PC-3 (cell line): Measurements from ENCODE around the gene DDX47. TPM values are rescaled to one million over a fixed set of nuclear protein-coding genes. Genes with fewer than 3 reads are reported as not detected.

ENCODE experiments used
- ATAC-seq: fragments of 200-7000 bp; cut with Tn5 transposase; 2 replicates; pipeline ENCODE4 v1.9.1; 2020; ENCODE audit warnings: mild to moderate bottlenecking, moderate library complexity
- BruUV-seq: library from RNA; stranded (reverse); fragments of 400-500 nt; replicated peaks from 2 replicates; lab custom pipeline; 2021; lab: Mats Ljungman, UMichigan
- CTCF ChIA-PET: fragments of 300-600 bp; sonication (Branson Sonifier 250); formaldehyde crosslinking; loops from one replicate; lab custom pipeline; 2022; ENCODE audit warnings: antibody characterized with exemption; lab: Charles Lee
- POLR2A ChIA-PET: fragments of 300-600 bp; sonication (Branson Sonifier 250); formaldehyde crosslinking; loops from one replicate; lab custom pipeline; 2022; ENCODE audit warnings: antibody characterized with exemption; ENCODE audit not compliant: unreplicated experiment; lab: Charles Lee
- DNase-seq: peaks from one replicate; pipeline ENCODE4 v3.0.0-alpha.2; 2015
- H2AFZ ChIP-seq: fragments of 300-600 bp; sonication (generic); 2 replicates; pipeline ENCODE4 v1.6.0; 2016; ENCODE audit warnings: antibody characterized with exemption, low read length
- H3F3A ChIP-seq: fragments of 300-600 bp; sonication (generic); one replicate; pipeline ENCODE4 v1.6.0; 2017; ENCODE audit warnings: antibody characterized with exemption, low read length, control low read depth, mild to moderate bottlenecking; ENCODE audit not compliant: unreplicated experiment
- H3K27ac ChIP-seq: fragments of 300-600 bp; sonication (generic); 2 replicates; pipeline ENCODE4 v1.5.1; 2016; ENCODE audit warnings: mild to moderate bottlenecking, low read length
- H3K27me3 ChIP-seq: fragments of 300-600 bp; sonication (generic); 2 replicates; pipeline ENCODE4 v1.6.1; 2016; ENCODE audit warnings: low read length, mixed read lengths
- H3K36me3 ChIP-seq: fragments of 300-600 bp; sonication (generic); 2 replicates; pipeline ENCODE4 v1.6.1; 2016; ENCODE audit warnings: low read depth, mixed run types, low read length, mixed read lengths
- H3K4me1 ChIP-seq: fragments of 300-600 bp; sonication (generic); 2 replicates; pipeline ENCODE4 v1.5.1; 2016; ENCODE audit warnings: low read length; ENCODE audit not compliant: insufficient read depth
- H3K4me2 ChIP-seq: fragments of 300-600 bp; sonication (generic); 2 replicates; pipeline ENCODE4 v1.6.0; 2016; ENCODE audit warnings: low read length
- H3K4me3 ChIP-seq: fragments of 300-600 bp; sonication (generic); 2 replicates; pipeline ENCODE4 v1.5.1; 2016; ENCODE audit warnings: mild to moderate bottlenecking, low read length, mixed read lengths
- H3K79me2 ChIP-seq: fragments of 300-600 bp; sonication (generic); 2 replicates; pipeline ENCODE4 v1.6.1; 2017; ENCODE audit warnings: low read length, mixed read lengths
- H3K9ac ChIP-seq: fragments of 300-600 bp; sonication (generic); 2 replicates; pipeline ENCODE4 v1.6.0; 2016; ENCODE audit warnings: mild to moderate bottlenecking, low read length
- H3K9me2 ChIP-seq: fragments of 300-600 bp; sonication (generic); replicated peaks from 2 replicates; pipeline ENCODE4 v1.6.1; 2016; ENCODE audit warnings: mixed run types, low read length, mixed read lengths
- H3K9me3 ChIP-seq: fragments of 300-600 bp; sonication (generic); 2 replicates; pipeline ENCODE4 v1.6.1; 2016; ENCODE audit warnings: low read length, mixed read lengths
- H4K20me1 ChIP-seq: fragments of 300-600 bp; sonication (generic); 2 replicates; pipeline ENCODE4 v1.6.1; 2016; ENCODE audit warnings: low read length, mixed read lengths
- EZH2 ChIP-seq: fragments of 300-600 bp; sonication (generic); IDR thresholded peaks from one replicate; pipeline ENCODE4 v1.6.1; 2017; ENCODE audit warnings: antibody characterized with exemption, mild to moderate bottlenecking, low read length; ENCODE audit not compliant: unreplicated experiment
- EZH2phosphoT487 ChIP-seq: fragments of 300-600 bp; sonication (generic); IDR thresholded peaks from 2 replicates; pipeline ENCODE4 v1.6.1; 2018; ENCODE audit warnings: mild to moderate bottlenecking, antibody characterized with exemption, low read length, borderline replicate concordance
- intact Hi-C: fragments of 100-400 bp; cut with micrococcal nuclease; formaldehyde crosslinking; loops from 2 replicates; pipeline ENCODE4 v1.9.0; 2023
- total RNA-seq: library from RNA; depleted of rRNA; stranded (reverse); fragments of >200 nt; gene quantifications from 2 replicates; pipeline ENCODE4 v1.2.3, GENCODE V29; 2014
- TF ChIP-seq, protein P1 (sequence below): fragments of 300-600 bp; sonication (generic); conservative IDR thresholded peaks from 2 replicates; pipeline ENCODE4 v1.5.1; 2017; ENCODE audit warnings: antibody characterized with exemption, low read depth, mild to moderate bottlenecking, low read length

DDX47 gene
- total RNA-seq, 1 experiment from 2014 or later: 58.9 TPM

GRCh38 chr12:12812618-12813119 lies 477 bp upstream of the DDX47 start:
- peak overlapping the region; percentile 35; the same call in 1 of the 2 replicates for H3K4me2 ChIP-seq
- no TSS peak for BruUV-seq
- peaks cover 49% of the 10 kb centered on the region for H3K4me1 ChIP-seq
- H3K36me3 ChIP-seq: peaks cover 16% of the 10 kb centered on the region
- TF ChIP-seq, protein P1, sequence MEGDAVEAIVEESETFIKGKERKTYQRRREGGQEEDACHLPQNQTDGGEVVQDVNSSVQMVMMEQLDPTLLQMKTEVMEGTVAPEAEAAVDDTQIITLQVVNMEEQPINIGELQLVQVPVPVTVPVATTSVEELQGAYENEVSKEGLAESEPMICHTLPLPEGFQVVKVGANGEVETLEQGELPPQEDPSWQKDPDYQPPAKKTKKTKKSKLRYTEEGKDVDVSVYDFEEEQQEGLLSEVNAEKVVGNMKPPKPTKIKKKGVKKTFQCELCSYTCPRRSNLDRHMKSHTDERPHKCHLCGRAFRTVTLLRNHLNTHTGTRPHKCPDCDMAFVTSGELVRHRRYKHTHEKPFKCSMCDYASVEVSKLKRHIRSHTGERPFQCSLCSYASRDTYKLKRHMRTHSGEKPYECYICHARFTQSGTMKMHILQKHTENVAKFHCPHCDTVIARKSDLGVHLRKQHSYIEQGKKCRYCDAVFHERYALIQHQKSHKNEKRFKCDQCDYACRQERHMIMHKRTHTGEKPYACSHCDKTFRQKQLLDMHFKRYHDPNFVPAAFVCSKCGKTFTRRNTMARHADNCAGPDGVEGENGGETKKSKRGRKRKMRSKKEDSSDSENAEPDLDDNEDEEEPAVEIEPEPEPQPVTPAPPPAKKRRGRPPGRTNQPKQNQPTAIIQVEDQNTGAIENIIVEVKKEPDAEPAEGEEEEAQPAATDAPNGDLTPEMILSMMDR: no peak
- TF ChIP-seq EZH2 (no peak), EZH2phosphoT487 (no peak)
- CTCF ChIA-PET: interaction anchor here (1.0 kb wide), 1 partner anchor 60 kb away, joined by 4 read pairs; no protein-coding TSS in a partner anchor
- intact Hi-C loops: loop anchor here (2.0 kb wide), 1 partner anchor 24 kb away; no protein-coding TSS in a partner anchor
- H3K9ac ChIP-seq: no peak overlapping the region
- H3K27ac ChIP-seq: 0 out of 2 replicates have a peak overlapping the region, but pooled peaks have one; percentile 7
- ATAC-seq (no peak; the same call in 1 of the 2 replicates), DNase-seq (no peak)
- no peaks in the 10 kb centered on the region for H3K27me3 ChIP-seq
- peak overlapping the region; percentile 93; the same call in 1 of the 2 replicates for H3K4me3 ChIP-seq
- no peaks in the 10 kb centered on the region for H3F3A ChIP-seq
- 0 out of 2 replicates have a peak overlapping the region, but pooled peaks have one; percentile 71 for H2AFZ ChIP-seq
- H3K9me3 ChIP-seq: no peaks in the 10 kb centered on the region
- H3K79me2 ChIP-seq: peaks cover 46% of the 10 kb centered on the region
- POLR2A ChIA-PET: interaction anchor here (0.6 kb wide), 1 partner anchor 250 kb away, joined by 4 read pairs; the partner anchor contains the start of gene DUSP16
- no peaks in the 10 kb centered on the region for H4K20me1 ChIP-seq
- H3K9me2 ChIP-seq: no peaks in the 10 kb centered on the region

GRCh38 chr12:12817616-12818015 lies 4.5 kb downstream of the DDX47 start:
- DNase-seq (no peak), ATAC-seq (no peak)
- peaks cover 81% of the 10 kb centered on the region for H3K79me2 ChIP-seq
- no peak for TF ChIP-seq EZH2phosphoT487
- no peak for TF ChIP-seq EZH2
- TF ChIP-seq, protein P1: no peak
- H2AFZ ChIP-seq: no peak overlapping the region
- intact Hi-C loops: loop anchor here (2.0 kb wide), 1 partner anchor 17 kb away; no protein-coding TSS in a partner anchor
- H3K4me1 ChIP-seq: peaks cover 62% of the 10 kb centered on the region
- peaks cover 40% of the 10 kb centered on the region for H3K36me3 ChIP-seq
- H3K9ac ChIP-seq: no peak overlapping the region
- no peaks in the 10 kb centered on the region for H3K9me3 ChIP-seq
- no peaks in the 10 kb centered on the region for H3K9me2 ChIP-seq
- BruUV-seq: no TSS peak
- ChIA-PET POLR2A (no interaction called here), CTCF (no interaction called here)
- H3K4me2 ChIP-seq: no peak overlapping the region
- no peaks in the 10 kb centered on the region for H3F3A ChIP-seq
- H3K27me3 ChIP-seq: no peaks in the 10 kb centered on the region
- H3K4me3 ChIP-seq: no peak overlapping the region
- no peaks in the 10 kb centered on the region for H4K20me1 ChIP-seq
- no peak overlapping the region for H3K27ac ChIP-seq

GRCh38 chr12:12818701-12819100 lies 5.6 kb downstream of the DDX47 start:
- ChIA-PET CTCF (no interaction called here), POLR2A (interaction anchor here (0.6 kb wide), 1 partner anchor 1969 kb away, joined by 3 read pairs; the partner anchor contains the start of gene PRR4)
- intact Hi-C loops: loop anchor here (2.0 kb wide), 1 partner anchor 16 kb away; no protein-coding TSS in a partner anchor
- peaks cover 50% of the 10 kb centered on the region for H3K36me3 ChIP-seq
- H3K4me1 ChIP-seq: peaks cover 73% of the 10 kb centered on the region
- H3F3A ChIP-seq: no peaks in the 10 kb centered on the region
- peaks cover 75% of the 10 kb centered on the region for H3K79me2 ChIP-seq
- H4K20me1 ChIP-seq: no peaks in the 10 kb centered on the region
- no peaks in the 10 kb centered on the region for H3K9me3 ChIP-seq
- peak overlapping the region; percentile 81 for H3K27ac ChIP-seq
- H3K4me2 ChIP-seq: peak overlapping the region; percentile 45
- TF ChIP-seq, protein P1: no peak
- TF ChIP-seq EZH2 (no peak), EZH2phosphoT487 (no peak)
- H3K27me3 ChIP-seq: no peaks in the 10 kb centered on the region
- no TSS peak for BruUV-seq
- DNase-seq: no peak
- no peak overlapping the region for H3K9ac ChIP-seq
- H3K4me3 ChIP-seq: peak overlapping the region; percentile 3; the same call in 1 of the 2 replicates
- ATAC-seq: no peak
- no peaks in the 10 kb centered on the region for H3K9me2 ChIP-seq
- no peak overlapping the region for H2AFZ ChIP-seq
